C4-2B (cell line): Measurements from ENCODE around the gene DHRS3.

Experiments
- H3K27ac ChIP-seq: fragments of 450-650 bp; 2 replicates; pipeline ENCODE4 v1.5.1; 2017
- ZFX ChIP-seq: fragments of 450-650 bp; IDR thresholded peaks from 2 replicates; pipeline ENCODE4 v1.6.1; 2017
- TF ChIP-seq, protein P1 (sequence below): fragments of 450-650 bp; conservative IDR thresholded peaks from 2 replicates; pipeline ENCODE4 v1.5.1; 2017; ENCODE audit warnings: mild to moderate bottlenecking

Gene DHRS3

DNA sequence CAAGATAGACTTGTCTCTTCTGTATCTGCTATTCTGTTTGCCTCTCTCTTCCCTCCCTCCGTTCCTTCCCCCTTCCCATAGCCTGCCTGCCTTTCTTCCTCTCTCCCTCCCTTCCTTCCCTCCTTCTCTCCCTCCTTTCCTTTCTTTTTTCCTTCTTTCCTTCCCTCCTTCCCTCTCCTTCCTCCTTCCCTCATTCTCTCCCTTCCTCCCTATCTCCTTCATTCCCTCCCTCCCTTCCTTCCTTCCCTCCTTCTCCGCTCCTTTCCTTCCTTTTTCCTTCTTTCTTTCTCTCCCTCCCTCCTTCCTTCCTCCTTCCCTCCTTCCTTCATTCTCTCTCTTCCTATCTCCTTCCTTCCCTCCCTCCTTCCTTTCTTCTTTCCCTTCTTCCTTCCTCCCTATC, 26.8 kb upstream of the DHRS3 start:
- no peak overlapping the region for H3K27ac ChIP-seq
- TF ChIP-seq, protein P1, sequence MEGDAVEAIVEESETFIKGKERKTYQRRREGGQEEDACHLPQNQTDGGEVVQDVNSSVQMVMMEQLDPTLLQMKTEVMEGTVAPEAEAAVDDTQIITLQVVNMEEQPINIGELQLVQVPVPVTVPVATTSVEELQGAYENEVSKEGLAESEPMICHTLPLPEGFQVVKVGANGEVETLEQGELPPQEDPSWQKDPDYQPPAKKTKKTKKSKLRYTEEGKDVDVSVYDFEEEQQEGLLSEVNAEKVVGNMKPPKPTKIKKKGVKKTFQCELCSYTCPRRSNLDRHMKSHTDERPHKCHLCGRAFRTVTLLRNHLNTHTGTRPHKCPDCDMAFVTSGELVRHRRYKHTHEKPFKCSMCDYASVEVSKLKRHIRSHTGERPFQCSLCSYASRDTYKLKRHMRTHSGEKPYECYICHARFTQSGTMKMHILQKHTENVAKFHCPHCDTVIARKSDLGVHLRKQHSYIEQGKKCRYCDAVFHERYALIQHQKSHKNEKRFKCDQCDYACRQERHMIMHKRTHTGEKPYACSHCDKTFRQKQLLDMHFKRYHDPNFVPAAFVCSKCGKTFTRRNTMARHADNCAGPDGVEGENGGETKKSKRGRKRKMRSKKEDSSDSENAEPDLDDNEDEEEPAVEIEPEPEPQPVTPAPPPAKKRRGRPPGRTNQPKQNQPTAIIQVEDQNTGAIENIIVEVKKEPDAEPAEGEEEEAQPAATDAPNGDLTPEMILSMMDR, result no peak
- TF ChIP-seq ZFX, result no peak

DNA sequence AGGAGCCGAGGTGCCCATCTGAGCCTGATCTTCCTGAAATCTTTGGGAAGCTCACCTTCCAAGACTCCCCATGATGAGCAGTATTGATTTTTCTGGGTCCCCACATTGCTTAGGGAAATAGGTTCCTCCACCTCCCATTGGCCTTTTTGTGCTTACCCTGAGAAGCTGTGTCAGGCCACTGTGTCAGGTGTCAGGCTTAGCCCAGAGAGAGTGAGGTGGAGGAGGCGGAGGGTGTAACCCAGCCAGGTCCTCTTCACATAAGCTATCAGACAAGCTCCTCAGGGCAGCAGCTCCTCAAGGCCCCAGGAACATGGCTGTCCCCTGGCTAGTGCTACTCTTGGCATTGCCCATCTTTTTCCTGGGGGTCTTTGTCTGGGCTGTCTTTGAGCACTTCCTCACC, 26.2 kb upstream of the DHRS3 start:
- TF ChIP-seq, protein P1, result no peak
- no peak for TF ChIP-seq ZFX

DNA sequence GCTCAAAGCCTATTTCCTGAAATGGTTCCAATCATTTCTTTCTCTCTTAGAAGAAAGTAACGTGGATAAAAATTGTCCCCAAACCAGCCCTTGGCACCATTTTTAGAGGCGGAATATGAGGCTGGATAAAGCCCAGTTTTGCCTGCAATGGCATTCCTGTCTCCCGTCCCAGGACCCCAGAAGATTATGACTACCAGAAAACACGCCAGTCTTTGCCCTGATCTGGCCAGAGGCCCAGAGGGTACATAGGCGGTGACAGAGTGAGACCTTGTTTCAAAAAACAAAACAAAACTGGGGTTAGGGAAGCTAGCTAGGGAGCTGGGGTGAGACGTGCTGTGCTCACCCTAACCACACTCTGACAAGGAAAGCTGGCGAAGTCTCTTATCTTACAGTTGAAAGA, 25.8 kb upstream of the DHRS3 start, which contains the start of gene AADACL4:
AADACL4 (plus strand) TSS at position 301 of the 400 bp plus-strand sequence. CDS start 462 bp downstream, outside the sequence.
- H3K27ac ChIP-seq, result no peak within 1 kb of the TSS
- TF ChIP-seq, protein P1, result no peak
- no peak for TF ChIP-seq ZFX

More for the DNA sequence above, 26.2 kb upstream of the DHRS3 start:
- H3K27ac ChIP-seq, result no peak overlapping the region

DNA sequence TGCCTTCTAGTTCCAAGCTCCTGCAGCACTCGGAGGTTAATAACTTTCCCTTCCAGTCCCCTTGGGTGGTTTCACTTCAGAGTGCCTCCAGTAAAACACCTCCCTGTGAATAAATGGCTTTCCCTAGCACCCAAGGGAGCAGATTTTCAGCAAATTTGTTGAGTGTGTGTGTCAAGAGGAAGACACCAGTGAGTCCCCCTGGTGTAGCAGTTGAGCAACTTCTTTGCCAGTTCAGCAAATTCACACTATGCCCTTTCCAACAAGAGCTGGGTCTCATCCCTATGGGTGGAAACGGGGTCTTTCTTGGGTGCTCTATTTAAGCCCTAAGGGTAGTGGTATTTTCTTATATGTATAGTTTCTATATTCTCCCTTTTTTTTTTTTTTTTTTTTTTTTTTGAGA, 25.1 kb upstream of the DHRS3 start:
- TF ChIP-seq ZFX, result no peak
- TF ChIP-seq, protein P1, result no peak
- H3K27ac ChIP-seq, result no peak overlapping the region

DNA sequence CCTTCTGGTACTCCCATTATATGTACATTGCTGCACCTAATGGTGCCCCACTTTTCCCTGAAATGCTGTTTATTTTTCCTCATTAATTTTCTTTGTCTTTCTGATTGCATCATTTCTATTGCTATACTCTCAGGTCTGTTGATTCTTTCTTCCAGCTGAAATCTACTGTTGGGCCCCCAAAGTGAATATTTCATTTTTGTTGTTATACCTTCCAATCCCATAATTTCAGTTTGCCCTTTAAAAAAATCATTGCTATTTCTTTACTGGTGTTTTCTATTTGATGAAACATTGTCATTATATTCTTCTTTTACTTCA, 22.9 kb upstream of the DHRS3 start:
- H3K27ac ChIP-seq, result no peak overlapping the region
- TF ChIP-seq ZFX, result no peak

DNA sequence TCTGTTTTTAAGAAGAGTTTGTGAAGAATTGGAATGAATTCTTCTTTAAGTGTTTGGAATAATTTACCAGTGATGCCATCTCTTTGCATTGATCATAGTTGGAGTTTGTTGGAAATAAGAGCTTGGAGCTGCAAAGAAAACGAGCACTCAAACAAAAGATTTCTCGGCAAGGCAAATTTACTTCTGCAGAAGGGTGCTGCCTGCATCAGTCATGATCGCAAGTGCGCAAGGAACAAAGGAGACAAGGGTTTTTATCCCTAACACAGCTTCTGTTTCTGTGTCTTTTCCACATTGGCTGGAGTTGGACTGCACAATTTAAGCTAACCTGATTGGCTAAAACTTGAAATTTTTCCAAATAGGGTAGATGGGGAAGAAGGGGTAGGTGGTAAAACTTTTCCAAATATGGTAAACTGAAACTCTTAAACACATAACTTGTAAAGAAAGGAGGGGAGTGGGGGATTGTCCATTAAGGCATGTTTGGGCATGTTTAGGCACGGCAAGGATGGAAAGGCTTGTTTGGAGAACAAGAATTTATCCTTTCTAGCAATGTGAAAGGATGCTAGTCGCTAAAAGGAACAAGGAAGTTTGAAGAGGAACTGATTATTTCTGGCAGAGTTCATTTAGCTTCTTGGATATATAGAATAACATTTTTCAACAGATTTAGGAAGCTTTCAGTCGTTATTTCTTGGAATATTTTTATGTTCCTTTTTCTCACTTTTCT, 22.4 kb upstream of the DHRS3 start:
- no peak overlapping the region for H3K27ac ChIP-seq
- TF ChIP-seq, protein P1, result no peak
- no peak for TF ChIP-seq ZFX

DNA sequence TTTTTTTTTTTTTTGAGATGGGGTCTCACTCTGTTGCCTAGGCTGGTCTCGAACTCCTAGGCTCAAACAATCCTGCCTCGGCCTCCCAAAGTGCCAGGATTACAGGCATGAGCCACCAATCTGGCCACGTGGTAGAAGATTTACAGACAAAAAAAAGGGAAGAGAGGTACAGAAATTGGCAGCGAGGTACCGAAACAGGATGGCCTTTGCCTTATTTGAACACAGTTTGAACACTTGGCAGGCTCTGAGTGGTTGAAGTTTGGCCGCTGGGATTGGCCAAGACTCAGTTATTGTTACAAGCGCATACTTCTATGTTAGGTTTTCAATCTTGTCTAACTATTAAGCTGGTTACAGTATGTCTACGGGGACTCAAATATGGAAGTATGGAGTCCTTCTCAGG, 19.7 kb upstream of the DHRS3 start:
- no peak for TF ChIP-seq ZFX
- TF ChIP-seq, protein P1, result no peak
- no peak overlapping the region for H3K27ac ChIP-seq
